A673 (cell line): ENCODE measurements around the gene CLEC3B.

Experiments used
- EZH2 ChIP-seq: fragments of 200-600 bp; sonication (generic); IDR thresholded peaks from 2 replicates; pipeline ENCODE4 v1.6.1; 2017; ENCODE audit warnings: borderline replicate concordance, low read depth, mild to moderate bottlenecking, mixed read lengths, antibody characterized with exemption, low read length; ENCODE audit not compliant: poor library complexity, severe bottlenecking
- TF ChIP-seq, protein P1 (sequence below): fragments of 300-800, 200-600 bp; sonication (generic); conservative IDR thresholded peaks from 2 replicates; pipeline ENCODE4 v1.5.1; 2017; ENCODE audit warnings: low read depth, mild to moderate bottlenecking, antibody characterized with exemption, low read length, moderate library complexity, mixed read lengths

- TF ChIP-seq, protein P1, sequence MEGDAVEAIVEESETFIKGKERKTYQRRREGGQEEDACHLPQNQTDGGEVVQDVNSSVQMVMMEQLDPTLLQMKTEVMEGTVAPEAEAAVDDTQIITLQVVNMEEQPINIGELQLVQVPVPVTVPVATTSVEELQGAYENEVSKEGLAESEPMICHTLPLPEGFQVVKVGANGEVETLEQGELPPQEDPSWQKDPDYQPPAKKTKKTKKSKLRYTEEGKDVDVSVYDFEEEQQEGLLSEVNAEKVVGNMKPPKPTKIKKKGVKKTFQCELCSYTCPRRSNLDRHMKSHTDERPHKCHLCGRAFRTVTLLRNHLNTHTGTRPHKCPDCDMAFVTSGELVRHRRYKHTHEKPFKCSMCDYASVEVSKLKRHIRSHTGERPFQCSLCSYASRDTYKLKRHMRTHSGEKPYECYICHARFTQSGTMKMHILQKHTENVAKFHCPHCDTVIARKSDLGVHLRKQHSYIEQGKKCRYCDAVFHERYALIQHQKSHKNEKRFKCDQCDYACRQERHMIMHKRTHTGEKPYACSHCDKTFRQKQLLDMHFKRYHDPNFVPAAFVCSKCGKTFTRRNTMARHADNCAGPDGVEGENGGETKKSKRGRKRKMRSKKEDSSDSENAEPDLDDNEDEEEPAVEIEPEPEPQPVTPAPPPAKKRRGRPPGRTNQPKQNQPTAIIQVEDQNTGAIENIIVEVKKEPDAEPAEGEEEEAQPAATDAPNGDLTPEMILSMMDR = no peak
- no peak for TF ChIP-seq EZH2
Observed at GRCh38 chr3:45067486-45067885, 41.4 kb downstream of the CLEC3B start.
